ENCODE data around the gene SLC35D2. TPM values are rescaled to one million over a fixed set of nuclear protein-coding genes. Genes with fewer than 3 reads are reported as not detected.

Gene SLC35D2
- polyA plus RNA-seq, 1 donor from 2014 or later: 0.07 TPM

GRCh38 chr9:96342571-96343245 is 40.8 kb downstream of the SLC35D2 start:
- Histone ChIP-seq H3K27ac (ENCODE audit: low read length) (no peak overlapping the region), H3K9ac (ENCODE audit: low read length) (no peak overlapping the region), H3K79me2 (replicated peaks; ENCODE audit: insufficient read depth, low read length) (no peaks in the 10 kb centered on the region), H3K36me3 (ENCODE audit: insufficient read depth, low read length) (no peaks in the 10 kb centered on the region), H2AFZ (ENCODE audit: low read depth, low read length) (no peak overlapping the region), H3K9me2 (ENCODE audit: insufficient read depth, low read length) (no peaks in the 10 kb centered on the region), H3F3A (ENCODE audit: insufficient read depth, low read length, poor library complexity, severe bottlenecking) (no peaks in the 10 kb centered on the region), H3K4me2 (ENCODE audit: low read length) (no peak overlapping the region), H3K4me3 (ENCODE audit: low read length) (no peak overlapping the region), H3K9me3 (ENCODE audit: low read length) (no peaks in the 10 kb centered on the region), H3K27me3 (ENCODE audit: insufficient read depth, low read depth, low read length) (no peaks in the 10 kb centered on the region), H4K20me1 (ENCODE audit: insufficient read depth) (no peaks in the 10 kb centered on the region)
- TF ChIP-seq POLR2AphosphoS5 (IDR thresholded peaks at IDR 0.05) (no peak), RAD21 (conservative IDR thresholded peaks at IDR 0.05) (no peak), EZH2 (IDR thresholded peaks at IDR 0.05; ENCODE audit: borderline replicate concordance, insufficient read depth, low read length, poor library complexity, severe bottlenecking) (no peak)

- Histone ChIP-seq H3K79me2 (replicated peaks; ENCODE audit: insufficient read depth, low read length) (no peaks in the 10 kb centered on the region), H4K20me1 (ENCODE audit: insufficient read depth) (no peaks in the 10 kb centered on the region), H3K4me3 (ENCODE audit: low read length) (no peak overlapping the region), H3K36me3 (ENCODE audit: insufficient read depth, low read length) (no peaks in the 10 kb centered on the region), H3K27me3 (ENCODE audit: insufficient read depth, low read depth, low read length) (no peaks in the 10 kb centered on the region), H3K9ac (ENCODE audit: low read length) (no peak overlapping the region), H3K9me3 (ENCODE audit: low read length) (no peaks in the 10 kb centered on the region), H3K27ac (ENCODE audit: low read length) (no peak overlapping the region), H3K9me2 (ENCODE audit: insufficient read depth, low read length) (no peaks in the 10 kb centered on the region), H3K4me2 (ENCODE audit: low read length) (no peak overlapping the region), H2AFZ (ENCODE audit: low read depth, low read length) (no peak overlapping the region), H3F3A (ENCODE audit: insufficient read depth, low read length, poor library complexity, severe bottlenecking) (no peaks in the 10 kb centered on the region)
- no peak for TF ChIP-seq MXI1 (conservative IDR thresholded peaks at IDR 0.05; ENCODE audit: poor library complexity, severe bottlenecking)
- no peak for TF ChIP-seq SMC3 (conservative IDR thresholded peaks at IDR 0.05; ENCODE audit: poor library complexity)
- no peak for TF ChIP-seq RAD21 (conservative IDR thresholded peaks at IDR 0.05)
- no peak for TF ChIP-seq TAF1 (IDR thresholded peaks at IDR 0.05; ENCODE audit: low read depth)
- TF ChIP-seq EZH2 (IDR thresholded peaks at IDR 0.05; ENCODE audit: borderline replicate concordance, insufficient read depth, low read length, poor library complexity, severe bottlenecking): no peak
- no peak for TF ChIP-seq REST (IDR thresholded peaks at IDR 0.05; ENCODE audit: borderline replicate concordance)
- TF ChIP-seq CTCF (IDR thresholded peaks at IDR 0.05; ENCODE audit: poor library complexity, severe bottlenecking): no peak
- TF ChIP-seq EP300 (conservative IDR thresholded peaks at IDR 0.05; ENCODE audit: poor library complexity, severe bottlenecking): no peak
- no peak for TF ChIP-seq POLR2AphosphoS5 (IDR thresholded peaks at IDR 0.05)
Observed at GRCh38 chr9:96340707-96341106, 42.8 kb downstream of the SLC35D2 start.
